Activated T-helper 1 cell treated with Interleukin-2 at 50 U/mL for 16 hours (primary cell): Measurements from ENCODE around the gene ZNF595.
"Not testable (repeated sequence)": the region's sequence is repeated elsewhere in the genome, so short reads cannot be mapped to it uniquely, and the experiment has no call there.

ENCODE experiments used
- DNase-seq: peaks from one replicate; pipeline ENCODE4 v3.0.0-alpha.2; 2020; ENCODE audit warnings: low read depth

The ZNF595 gene

GRCh38 chr4:52804-53479, at the start of gene ZNF595:
TSS of gene ZNF595 (plus strand) at chr4:53321. CDS start at chr4:53489, 168 bp downstream.
- not testable (repeated sequence) for DNase-seq

DNA sequence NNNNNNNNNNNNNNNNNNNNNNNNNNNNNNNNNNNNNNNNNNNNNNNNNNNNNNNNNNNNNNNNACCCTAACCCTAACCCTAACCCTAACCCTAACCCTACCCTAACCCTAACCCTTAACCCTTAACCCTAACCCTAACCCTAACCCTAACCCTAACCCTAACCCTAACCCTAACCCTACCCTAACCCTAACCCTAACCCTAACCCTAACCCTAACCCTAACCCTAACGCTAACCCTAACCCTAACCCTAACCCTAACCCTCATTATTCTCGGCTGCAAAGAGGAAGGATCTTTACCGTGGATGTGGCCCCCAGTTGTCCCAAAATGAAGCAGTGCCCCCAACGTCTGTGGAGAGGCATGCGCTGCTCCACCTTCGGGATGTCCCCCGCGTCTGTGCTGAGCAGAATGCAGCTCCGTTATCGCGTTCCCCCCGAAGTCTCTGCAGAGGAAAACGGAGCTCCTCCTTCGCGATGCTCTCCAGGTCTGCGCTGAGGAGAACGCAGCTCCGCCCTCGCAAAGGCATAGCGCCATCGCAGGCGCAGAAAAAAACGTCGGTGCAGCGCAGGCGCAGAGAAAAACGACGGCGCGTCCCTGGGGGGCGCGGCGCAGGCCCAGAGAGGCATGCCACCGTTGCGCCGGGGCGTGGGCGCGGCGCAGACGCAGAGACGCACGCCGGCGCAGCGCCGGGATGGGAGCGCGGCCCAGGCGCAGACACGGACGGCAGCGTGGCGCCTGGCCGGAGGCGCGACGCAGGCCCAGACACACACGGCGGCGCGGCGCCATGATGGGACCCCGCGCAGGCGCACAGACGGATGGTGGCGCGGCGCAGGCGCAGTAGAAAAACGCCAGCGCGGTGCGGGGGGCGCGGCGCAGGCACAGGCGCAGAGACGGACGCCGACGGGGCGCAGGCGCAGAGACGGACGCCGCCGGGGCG, 42.9 kb upstream of the ZNF595 start:
- not testable (repeated sequence) for DNase-seq

DNA sequence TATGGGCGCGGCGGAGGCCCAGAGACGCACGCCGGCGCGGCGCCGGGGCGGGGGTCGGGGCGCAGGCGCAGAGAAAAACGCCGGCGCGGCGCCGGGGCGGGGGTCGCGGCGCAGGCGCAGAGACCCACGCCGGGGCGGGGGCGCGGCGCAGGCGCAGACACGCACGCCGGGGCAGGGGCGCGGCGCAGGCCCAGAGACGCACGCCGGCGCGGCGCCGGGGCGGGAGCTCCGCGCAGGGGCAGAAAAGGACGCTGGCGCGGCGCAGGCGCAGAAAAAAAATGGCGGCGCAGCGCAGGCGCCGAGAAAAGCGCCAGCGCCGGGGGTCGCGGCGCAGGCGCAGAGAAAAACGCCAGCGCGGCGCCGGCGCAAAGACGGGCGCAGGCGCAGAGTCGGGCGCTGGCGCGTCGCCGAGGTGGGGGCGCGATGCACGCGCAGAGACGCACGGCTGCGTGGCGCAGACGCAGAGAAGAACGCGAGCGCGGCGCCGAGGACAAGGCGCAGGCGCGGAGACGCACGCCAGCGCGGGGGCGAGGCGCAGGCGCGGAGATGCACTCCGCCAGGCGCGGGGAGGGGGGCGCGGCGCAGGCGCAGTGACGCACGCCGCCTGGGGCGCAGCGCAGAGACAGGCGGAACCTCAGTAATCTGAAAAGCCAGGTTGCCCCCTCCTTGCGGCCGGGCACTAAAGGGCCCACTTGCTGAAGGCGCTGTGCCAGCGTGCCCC, 41.9 kb upstream of the ZNF595 start:
- not testable (repeated sequence) for DNase-seq

DNA sequence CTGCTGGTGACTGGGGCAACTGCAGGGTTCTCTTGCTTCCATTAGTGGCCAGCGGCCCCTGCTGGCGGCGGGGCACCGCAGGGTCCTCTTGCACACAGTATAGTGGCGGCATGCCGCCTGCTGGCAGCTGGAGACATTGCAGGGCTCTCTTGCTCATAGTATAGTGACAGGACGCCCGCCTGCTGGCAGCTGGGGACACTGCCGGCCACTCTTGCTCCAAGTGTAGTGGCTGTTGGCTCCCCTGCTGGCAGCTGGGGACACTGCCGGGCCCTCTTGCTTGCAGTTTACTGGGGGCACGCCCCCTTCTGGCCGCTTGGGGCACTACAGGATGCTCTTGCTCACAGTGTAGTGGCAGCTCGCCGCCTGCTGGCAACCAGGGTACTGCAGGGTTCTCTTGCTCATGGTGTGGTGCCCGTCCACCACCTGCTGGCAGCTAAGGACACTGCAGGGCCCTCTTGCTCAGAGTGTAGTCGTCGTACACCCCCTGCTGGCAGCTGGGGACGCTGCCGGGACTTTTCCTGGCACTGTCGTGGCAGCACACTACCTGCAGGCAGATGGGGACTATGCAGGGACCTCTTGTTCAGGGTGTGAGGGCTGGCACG, 41.2 kb upstream of the ZNF595 start:
- not testable (repeated sequence) for DNase-seq

DNA sequence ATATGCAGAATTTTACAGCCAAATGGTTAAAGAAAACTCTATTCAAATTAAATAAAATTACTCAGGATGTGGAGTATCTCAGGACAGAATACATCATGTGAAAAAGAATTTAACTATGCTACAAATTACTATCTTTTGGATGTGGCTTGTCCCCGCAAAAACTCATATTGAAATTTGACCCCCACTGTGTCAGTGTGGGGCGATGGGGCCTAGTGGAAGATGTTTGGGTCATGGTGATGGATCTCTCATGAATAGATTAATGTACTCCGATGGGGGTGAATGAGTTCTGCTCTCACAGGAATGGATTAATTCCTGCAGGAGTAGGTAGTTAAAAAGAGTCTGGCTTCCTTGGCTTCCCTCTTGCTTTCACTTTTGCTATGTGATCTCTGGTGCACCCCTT, 35.0 kb upstream of the ZNF595 start:
- not testable (repeated sequence) for DNase-seq

- DNase-seq = not testable (repeated sequence)
Measured at GRCh38 chr4:18589-18988, 34.5 kb upstream of the ZNF595 start.

DNA sequence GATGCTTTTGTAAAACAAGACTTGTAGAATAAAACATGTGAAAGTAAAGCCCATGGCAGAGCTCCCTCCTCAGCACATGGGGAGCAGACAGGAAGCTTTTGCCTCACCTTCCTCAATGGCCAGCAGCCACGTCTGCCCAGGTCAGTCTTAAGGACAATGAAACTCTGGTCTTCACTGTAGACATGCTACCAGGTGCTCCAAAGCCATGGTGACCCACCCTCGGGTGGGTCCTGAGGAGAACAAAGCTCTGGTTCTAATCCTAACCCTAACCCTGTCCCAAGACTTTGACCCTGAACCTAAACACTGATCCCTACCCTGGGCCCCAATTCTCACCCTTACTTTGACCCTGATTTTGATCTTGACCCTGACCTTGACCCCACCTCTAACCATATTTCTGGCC, 30.2 kb upstream of the ZNF595 start:
- DNase-seq = not testable (repeated sequence)

DNA sequence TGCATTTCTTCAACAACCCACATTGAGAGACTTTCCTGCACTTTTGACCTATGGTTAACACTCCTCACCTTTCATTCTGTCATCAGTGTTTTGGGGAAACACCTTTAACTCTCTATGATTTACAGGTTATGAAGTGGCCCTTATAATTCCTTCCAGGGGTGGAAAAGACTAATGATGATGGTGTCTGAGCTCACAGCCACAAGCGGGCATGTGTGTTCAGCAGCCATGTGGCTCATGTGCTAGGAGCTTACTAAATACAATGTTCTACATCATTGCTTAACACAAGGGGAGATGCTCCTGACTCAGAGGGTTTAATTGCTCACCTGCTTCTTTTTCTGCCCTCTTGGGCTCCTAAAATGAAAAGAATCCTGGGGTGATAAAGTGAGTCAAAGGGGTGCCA, 28.8 kb upstream of the ZNF595 start:
- not testable (repeated sequence) for DNase-seq

- DNase-seq = not testable (repeated sequence)
Measured at GRCh38 chr4:27501-27900, 25.6 kb upstream of the ZNF595 start.

DNA sequence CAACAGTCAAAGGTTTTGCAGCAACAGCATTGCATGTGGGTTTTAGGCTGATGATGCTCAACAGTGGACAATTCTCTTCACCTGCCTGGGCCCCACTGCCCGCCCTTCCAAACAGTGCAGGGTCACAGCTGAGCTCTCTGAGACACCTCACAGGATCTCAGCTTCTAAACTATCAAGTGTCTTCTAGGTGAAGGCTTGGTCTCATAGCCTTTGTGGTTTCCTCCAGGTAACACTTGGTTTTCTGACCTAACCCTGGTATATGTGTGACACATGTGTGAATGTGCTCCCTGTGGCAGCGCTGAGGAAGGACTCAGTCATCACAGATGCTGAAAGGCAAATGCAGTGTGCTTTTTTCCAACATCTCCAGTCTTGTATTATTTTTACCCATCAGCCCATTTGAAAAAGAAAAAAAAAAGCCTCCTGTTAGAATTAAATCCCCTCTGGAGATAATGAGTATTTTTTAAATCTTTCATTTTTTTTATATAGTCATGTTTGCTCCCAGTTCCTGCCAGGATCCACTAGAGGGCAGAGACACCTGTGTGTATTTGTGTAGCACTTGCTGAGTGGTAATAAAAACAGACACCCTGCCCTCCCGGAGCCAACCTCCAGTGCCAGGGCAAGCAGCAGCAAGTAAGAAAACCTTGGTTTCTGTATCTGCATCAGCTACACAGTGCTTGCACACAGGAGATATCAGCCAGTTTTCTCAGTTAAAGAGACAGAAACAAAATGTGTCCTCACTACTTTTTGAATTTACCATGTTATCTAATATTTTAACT, 24.2 kb upstream of the ZNF595 start:
- not testable (repeated sequence) for DNase-seq

- DNase-seq = not testable (repeated sequence)
Measured at GRCh38 chr4:33314-33713, 19.8 kb upstream of the ZNF595 start.

DNA sequence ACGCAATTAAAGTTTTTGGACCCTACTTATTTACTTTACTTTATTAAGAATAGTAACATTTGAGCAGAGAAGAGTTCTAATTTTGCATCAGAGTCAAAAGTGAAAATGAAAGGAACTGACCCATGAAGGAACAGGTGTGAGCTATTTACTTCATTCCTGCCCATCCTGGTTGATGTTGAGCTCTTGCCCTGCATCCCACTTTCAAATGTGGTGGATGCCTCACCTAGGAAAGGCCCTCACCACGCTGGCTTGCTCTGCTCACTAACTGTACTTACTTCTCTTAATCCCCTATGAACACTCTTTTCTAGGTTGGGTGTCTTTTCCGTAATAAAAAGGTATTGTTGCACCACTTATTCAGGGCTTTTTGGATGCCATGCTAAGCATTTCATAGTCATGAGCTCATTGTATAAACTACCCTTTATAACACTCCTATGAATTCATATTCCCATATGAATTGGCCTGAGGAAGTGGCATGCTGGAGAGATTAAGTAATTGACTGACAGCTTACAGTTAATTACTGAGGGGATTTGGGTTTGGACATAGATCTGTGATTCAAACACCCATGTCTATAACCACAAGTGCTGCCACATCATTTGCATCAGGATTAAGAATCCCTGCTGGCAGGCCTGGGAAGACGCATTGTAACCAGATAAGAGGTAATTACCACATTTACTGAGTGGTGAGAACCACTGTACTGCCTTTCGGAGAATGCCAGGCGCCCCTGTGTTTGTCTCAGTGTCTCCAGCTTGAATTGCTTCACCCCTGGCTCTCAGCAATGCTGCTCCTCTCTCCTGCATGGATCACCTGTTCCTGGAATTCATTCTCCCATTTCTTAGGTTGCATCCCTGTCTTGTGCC, 16.3 kb upstream of the ZNF595 start:
- DNase-seq = not testable (repeated sequence)

GRCh38 chr4:38202-38601, 14.9 kb upstream of the ZNF595 start:
- not testable (repeated sequence) for DNase-seq

DNA sequence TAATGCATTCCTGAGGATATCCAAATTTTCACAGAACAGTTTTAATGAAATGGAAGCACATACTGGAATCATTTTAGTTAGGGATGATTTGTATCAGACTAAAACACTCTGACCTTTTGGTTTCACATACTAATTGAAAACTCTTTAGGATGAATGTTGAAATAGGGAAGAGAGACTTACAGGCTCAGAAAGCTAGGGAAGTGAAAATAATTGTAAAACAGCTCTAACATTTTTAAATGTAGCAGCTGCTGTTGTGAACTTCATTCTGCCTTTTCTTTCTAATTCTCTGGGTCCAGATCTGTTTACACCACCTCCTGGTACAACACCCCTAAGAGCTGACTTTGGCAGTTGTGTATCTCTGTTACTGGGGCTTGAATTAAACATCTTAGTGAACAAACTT, 9.7 kb upstream of the ZNF595 start:
- not testable (repeated sequence) for DNase-seq

DNA sequence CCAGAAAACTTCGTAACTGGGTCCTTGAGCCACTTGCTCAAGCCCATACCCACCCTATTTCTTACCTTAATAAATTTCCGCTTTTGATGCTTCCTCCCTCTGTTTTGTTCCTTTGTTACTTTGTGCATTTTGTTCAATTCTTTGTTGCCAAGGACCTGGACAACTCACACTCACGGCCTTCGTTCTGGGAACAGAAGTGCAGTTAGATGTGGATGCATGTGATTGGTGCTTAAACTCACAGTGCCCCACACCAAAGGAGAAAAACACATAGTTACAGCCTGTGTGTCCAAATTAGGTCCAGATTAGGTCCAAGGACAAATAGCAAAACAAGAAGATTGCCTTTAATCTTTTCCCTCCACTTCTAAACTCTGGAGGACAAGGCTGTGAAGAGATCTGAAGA, 1.9 kb upstream of the ZNF595 start:
- DNase-seq = not testable (repeated sequence)

DNA sequence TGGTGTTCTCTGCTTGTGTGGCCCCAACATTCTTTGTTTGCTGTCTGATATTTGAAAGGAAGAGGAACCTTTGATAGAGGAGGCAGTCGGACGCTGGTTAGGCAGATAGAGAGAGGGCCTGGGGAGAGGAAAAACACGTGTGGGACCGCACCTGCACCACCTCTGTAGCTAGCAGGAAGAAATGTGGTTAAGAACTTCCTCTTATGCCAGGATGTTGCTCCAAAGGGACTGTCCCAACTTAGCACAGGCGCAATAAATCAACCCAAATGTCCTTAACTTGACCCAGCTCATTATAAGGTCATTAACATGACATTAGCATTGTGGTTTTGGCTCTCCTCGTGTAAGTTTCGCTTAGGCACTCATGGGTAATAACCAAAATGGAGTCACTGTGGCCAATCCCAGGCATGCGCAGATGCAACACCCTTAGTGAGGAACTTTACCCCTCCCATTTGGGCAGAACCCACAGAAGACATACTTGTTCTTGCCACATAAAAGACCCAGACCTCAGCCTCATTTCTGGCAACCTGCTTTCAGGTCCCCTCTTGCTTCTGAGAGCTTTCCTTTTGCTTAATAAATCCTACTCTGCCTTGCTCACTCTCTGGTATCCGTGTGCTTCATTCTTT, 1.4 kb upstream of the ZNF595 start:
- DNase-seq = not testable (repeated sequence)

- DNase-seq = not testable (repeated sequence)
Measured at GRCh38 chr4:53521-53920, 400 bp downstream of the ZNF595 start.

- DNase-seq = not testable (repeated sequence)
Measured at GRCh38 chr4:64733-65132, 11.6 kb downstream of the ZNF595 start.

DNA sequence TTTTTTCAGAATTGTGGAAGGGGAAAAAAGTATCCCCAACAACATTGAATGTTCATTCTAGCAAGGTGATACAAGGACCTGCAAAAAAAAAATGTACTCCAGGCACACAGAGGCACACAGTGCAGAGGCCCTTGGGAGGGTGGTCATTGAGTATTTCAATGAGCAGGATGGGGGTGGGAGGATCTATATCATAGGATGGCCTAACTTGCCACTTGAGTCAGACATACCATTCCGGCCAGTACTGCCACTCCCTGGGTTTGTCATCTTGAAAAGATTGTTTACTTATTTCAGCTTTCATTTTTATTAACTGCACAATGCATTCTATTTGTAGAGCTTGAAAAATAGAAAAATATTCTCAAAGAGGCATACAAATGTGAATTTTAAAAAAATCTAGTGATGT, 18.7 kb downstream of the ZNF595 start:
- DNase-seq = no peak

- no peak for DNase-seq
Measured at GRCh38 chr4:85951-86350, 32.8 kb downstream of the ZNF595 start.
